GM18505 (cell line): ENCODE measurements around the gene GLRX5.

Source experiments
- ATAC-seq: cut with Tn5 transposase; IDR thresholded peaks from one replicate; pipeline ENCODE4 v1.9.1; 2021; ENCODE audit not compliant: unreplicated experiment
- POLR2A ChIP-seq: IDR thresholded peaks from 4 replicates; pipeline ENCODE4 v1.6.1; 2011; ENCODE audit warnings: borderline replicate concordance; ENCODE audit not compliant: insufficient read depth, insufficient read length; ENCODE audit errors: extremely low read depth

The GLRX5 gene

GRCh38 chr14:95518045-95518751 lies 16.7 kb upstream of the GLRX5 start:
- TF ChIP-seq POLR2A: peak; percentile 37
- no peak for ATAC-seq

- ATAC-seq: no peak
- no peak for TF ChIP-seq POLR2A
These were observed 15.2 kb upstream of the GLRX5 start for GRCh38 chr14:95519699-95520098.

GRCh38 chr14:95520346-95520745 lies 14.5 kb upstream of the GLRX5 start:
- ATAC-seq: no peak
- TF ChIP-seq POLR2A: no peak

- TF ChIP-seq POLR2A: no peak
- no peak for ATAC-seq
These were observed 13.8 kb upstream of the GLRX5 start for GRCh38 chr14:95521001-95521400.

- ATAC-seq: no peak
- TF ChIP-seq POLR2A: no peak
These were observed 12.7 kb upstream of the GLRX5 start for GRCh38 chr14:95522116-95522515.

- TF ChIP-seq POLR2A: no peak
- ATAC-seq: no peak
These were observed 12.3 kb upstream of the GLRX5 start for GRCh38 chr14:95522556-95522955.

GRCh38 chr14:95523051-95523814 lies 11.6 kb upstream of the GLRX5 start:
- ATAC-seq: no peak
- TF ChIP-seq POLR2A: no peak

GRCh38 chr14:95523815-95524448 lies 10.9 kb upstream of the GLRX5 start:
- ATAC-seq: no peak
- TF ChIP-seq POLR2A: no peak

GRCh38 chr14:95524706-95525512 lies 9.9 kb upstream of the GLRX5 start:
- TF ChIP-seq POLR2A: no peak
- ATAC-seq: no peak

- no peak for ATAC-seq
- TF ChIP-seq POLR2A: no peak
These were observed 8.9 kb upstream of the GLRX5 start for GRCh38 chr14:95525999-95526398.

GRCh38 chr14:95526483-95527386 lies 8.1 kb upstream of the GLRX5 start:
- TF ChIP-seq POLR2A: no peak
- no peak for ATAC-seq

- peak; percentile 50 for ATAC-seq
- TF ChIP-seq POLR2A: no peak
These were observed 7.4 kb upstream of the GLRX5 start for GRCh38 chr14:95527387-95528002.

- no peak for ATAC-seq
- no peak for TF ChIP-seq POLR2A
These were observed 5.6 kb upstream of the GLRX5 start for GRCh38 chr14:95529216-95529615.
